HEK293 (cell line): ENCODE results near the gene ARHGAP24.

ENCODE experiments used
- CTCF ChIP-seq: fragments of 450-650 bp; formaldehyde crosslinking; IDR thresholded peaks from 2 replicates; pipeline ENCODE4 v1.5.1; 2016; ENCODE audit warnings: missing biosample characterization, missing genetic modification characterization
- RBAK ChIP-seq: fragments of 450-650 bp; formaldehyde crosslinking; IDR thresholded peaks from 2 replicates; pipeline ENCODE4 v1.5.1; 2016; ENCODE audit warnings: missing biosample characterization, missing genetic modification characterization
- ZNF138 ChIP-seq: fragments of 450-650 bp; formaldehyde crosslinking; IDR thresholded peaks from 2 replicates; pipeline ENCODE4 v1.5.1; 2016; ENCODE audit warnings: missing biosample characterization, missing genetic modification characterization, borderline replicate concordance
- ZNF2 ChIP-seq: fragments of 450-650 bp; formaldehyde crosslinking; IDR thresholded peaks from 2 replicates; pipeline ENCODE4 v1.5.1; 2016; ENCODE audit warnings: missing biosample characterization, missing genetic modification characterization
- ZNF23 ChIP-seq: fragments of 450-650 bp; formaldehyde crosslinking; IDR thresholded peaks from 2 replicates; pipeline ENCODE4 v1.5.1; 2016; ENCODE audit warnings: missing biosample characterization, missing genetic modification characterization, borderline replicate concordance
- ZNF248 ChIP-seq: fragments of 450-650 bp; formaldehyde crosslinking; IDR thresholded peaks from 2 replicates; pipeline ENCODE4 v1.5.1; 2017; ENCODE audit warnings: missing biosample characterization, missing genetic modification characterization
- ZNF426 ChIP-seq: fragments of 450-650 bp; formaldehyde crosslinking; IDR thresholded peaks from 2 replicates; pipeline ENCODE4 v1.5.1; 2017; ENCODE audit warnings: missing biosample characterization, missing genetic modification characterization, mild to moderate bottlenecking, inconsistent platforms, moderate library complexity
- ZNF433 ChIP-seq: fragments of 450-650 bp; formaldehyde crosslinking; IDR thresholded peaks from 2 replicates; pipeline ENCODE4 v1.5.1; 2016; ENCODE audit warnings: missing biosample characterization, missing genetic modification characterization, low read depth
- ZNF530 ChIP-seq: fragments of 450-650 bp; formaldehyde crosslinking; IDR thresholded peaks from 2 replicates; pipeline ENCODE4 v1.5.1; 2016; ENCODE audit warnings: low read depth, missing biosample characterization, missing genetic modification characterization
- ZNF561 ChIP-seq: fragments of 450-650 bp; IDR thresholded peaks from 2 replicates; pipeline ENCODE4 v1.5.1; 2018; ENCODE audit warnings: missing biosample characterization, missing genetic modification characterization, borderline replicate concordance
- TF ChIP-seq, protein P1 (sequence below): fragments of 450-650 bp; formaldehyde crosslinking; IDR thresholded peaks from 2 replicates; pipeline ENCODE4 v1.5.1; 2016; ENCODE audit warnings: missing biosample characterization, missing genetic modification characterization
- TF ChIP-seq, protein P2 (sequence below): fragments of 450-650 bp; formaldehyde crosslinking; optimal IDR thresholded peaks from 2 replicates; pipeline ENCODE3; 2016; ENCODE audit warnings: missing biosample characterization, mild to moderate bottlenecking, missing genetic modification characterization

- TF ChIP-seq ZNF433 (tag by site-specific recombination) = no peak
- TF ChIP-seq ZNF2 (tag by site-specific recombination) = no peak
- no peak for TF ChIP-seq ZNF248 (tag by site-specific recombination)
- no peak for TF ChIP-seq RBAK (tag by site-specific recombination)
- no peak for TF ChIP-seq ZNF23
- TF ChIP-seq CTCF = no peak
- TF ChIP-seq, protein P1, sequence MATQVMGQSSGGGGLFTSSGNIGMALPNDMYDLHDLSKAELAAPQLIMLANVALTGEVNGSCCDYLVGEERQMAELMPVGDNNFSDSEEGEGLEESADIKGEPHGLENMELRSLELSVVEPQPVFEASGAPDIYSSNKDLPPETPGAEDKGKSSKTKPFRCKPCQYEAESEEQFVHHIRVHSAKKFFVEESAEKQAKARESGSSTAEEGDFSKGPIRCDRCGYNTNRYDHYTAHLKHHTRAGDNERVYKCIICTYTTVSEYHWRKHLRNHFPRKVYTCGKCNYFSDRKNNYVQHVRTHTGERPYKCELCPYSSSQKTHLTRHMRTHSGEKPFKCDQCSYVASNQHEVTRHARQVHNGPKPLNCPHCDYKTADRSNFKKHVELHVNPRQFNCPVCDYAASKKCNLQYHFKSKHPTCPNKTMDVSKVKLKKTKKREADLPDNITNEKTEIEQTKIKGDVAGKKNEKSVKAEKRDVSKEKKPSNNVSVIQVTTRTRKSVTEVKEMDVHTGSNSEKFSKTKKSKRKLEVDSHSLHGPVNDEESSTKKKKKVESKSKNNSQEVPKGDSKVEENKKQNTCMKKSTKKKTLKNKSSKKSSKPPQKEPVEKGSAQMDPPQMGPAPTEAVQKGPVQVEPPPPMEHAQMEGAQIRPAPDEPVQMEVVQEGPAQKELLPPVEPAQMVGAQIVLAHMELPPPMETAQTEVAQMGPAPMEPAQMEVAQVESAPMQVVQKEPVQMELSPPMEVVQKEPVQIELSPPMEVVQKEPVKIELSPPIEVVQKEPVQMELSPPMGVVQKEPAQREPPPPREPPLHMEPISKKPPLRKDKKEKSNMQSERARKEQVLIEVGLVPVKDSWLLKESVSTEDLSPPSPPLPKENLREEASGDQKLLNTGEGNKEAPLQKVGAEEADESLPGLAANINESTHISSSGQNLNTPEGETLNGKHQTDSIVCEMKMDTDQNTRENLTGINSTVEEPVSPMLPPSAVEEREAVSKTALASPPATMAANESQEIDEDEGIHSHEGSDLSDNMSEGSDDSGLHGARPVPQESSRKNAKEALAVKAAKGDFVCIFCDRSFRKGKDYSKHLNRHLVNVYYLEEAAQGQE (tag by site-specific recombination) = no peak
- no peak for TF ChIP-seq ZNF426 (tag by site-specific recombination)
- no peak for TF ChIP-seq ZNF138
- TF ChIP-seq, protein P2, sequence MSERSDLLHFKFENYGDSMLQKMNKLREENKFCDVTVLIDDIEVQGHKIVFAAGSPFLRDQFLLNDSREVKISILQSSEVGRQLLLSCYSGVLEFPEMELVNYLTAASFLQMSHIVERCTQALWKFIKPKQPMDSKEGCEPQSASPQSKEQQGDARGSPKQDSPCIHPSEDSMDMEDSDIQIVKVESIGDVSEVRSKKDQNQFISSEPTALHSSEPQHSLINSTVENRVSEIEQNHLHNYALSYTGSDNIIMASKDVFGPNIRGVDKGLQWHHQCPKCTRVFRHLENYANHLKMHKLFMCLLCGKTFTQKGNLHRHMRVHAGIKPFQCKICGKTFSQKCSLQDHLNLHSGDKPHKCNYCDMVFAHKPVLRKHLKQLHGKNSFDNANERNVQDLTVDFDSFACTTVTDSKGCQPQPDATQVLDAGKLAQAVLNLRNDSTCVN (tag by site-specific recombination) = no peak
- no peak for TF ChIP-seq ZNF530
- no peak for TF ChIP-seq ZNF561 (tag by site-specific recombination)
Measured at GRCh38 chr4:85580489-85580888, 105.5 kb downstream of the ARHGAP24 start.
